ENCODE results near the gene RNU6-9. TPM values are rescaled to one million over a fixed set of nuclear protein-coding genes. Genes with fewer than 3 reads are reported as not detected.

The RNU6-9 gene
- total RNA-seq, 1 donor from 2014 or later: not detected

DNA sequence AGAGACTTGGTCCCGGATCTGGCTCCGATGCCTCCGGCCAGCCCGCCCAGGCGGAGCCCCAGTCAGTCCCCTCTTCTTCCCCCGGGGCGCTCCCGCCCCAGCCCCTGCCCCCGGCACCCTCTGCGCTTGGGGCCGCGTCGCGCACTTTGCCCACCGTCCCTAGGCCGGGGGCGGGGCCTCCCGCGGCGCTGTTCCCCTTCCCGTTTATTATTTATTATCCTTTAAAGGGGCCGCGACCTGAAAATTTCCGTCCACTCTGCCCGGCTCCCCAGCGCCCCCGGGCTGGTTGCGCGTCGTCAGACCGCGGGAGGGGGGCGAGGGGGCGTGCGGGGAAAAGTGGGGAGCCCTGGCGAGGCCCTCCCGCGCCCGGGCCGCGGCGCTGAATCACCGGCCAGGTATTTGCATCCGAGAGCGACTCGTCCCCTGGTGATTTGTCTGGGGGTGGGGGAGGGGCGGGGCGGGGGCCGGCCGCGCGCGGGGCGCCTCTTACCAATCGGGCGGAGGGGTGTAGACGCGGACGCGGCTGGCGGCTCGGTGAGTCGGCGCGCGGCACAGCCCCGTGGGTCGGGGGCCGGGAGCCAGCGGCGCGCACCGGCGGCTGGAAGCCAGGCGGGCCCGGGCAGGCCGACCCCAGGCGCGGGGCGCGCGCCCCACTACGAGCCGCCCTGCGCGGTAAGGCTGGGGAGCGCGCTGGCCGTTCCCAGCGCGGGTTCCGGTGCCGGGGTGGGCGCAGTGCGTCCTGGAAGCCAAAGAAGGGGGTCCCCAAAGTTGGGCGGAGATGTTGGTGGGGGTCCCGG lies 32.4 kb downstream of the RNU6-9 start, which contains the start of gene ARID3A:
Gene ARID3A, plus strand, starts transcription at position 510 of the 797 bp plus-strand sequence. CDS start 3,494 bp downstream, outside the sequence.
- H3K27ac Mint-ChIP-seq (ENCODE audit: unreplicated experiment): peak within 1 kb of the TSS; percentile 83
- DNase-seq: peak; percentile 86
- peaks cover 8% of the 10 kb centered on the region for H3K9me3 Mint-ChIP-seq (ENCODE audit: unreplicated experiment)
- H3K4me3 Mint-ChIP-seq (ENCODE audit: unreplicated experiment): peak within 1 kb of the TSS; percentile 88
- H3K36me3 Mint-ChIP-seq (ENCODE audit: unreplicated experiment): no peaks in the 10 kb centered on the region
- peaks cover 5% of the 10 kb centered on the region for H3K4me1 Mint-ChIP-seq (ENCODE audit: low read depth, unreplicated experiment)
- H3K27me3 Mint-ChIP-seq (ENCODE audit: unreplicated experiment): peaks cover 10% of the 10 kb centered on the region
- no peak for TF ChIP-seq CTCF (IDR thresholded peaks at IDR 0.05; ENCODE audit: partially characterized antibody, unreplicated experiment)

- Mint-ChIP-seq H3K27me3 (ENCODE audit: unreplicated experiment) (peaks cover 6% of the 10 kb centered on the region), H3K9me3 (ENCODE audit: unreplicated experiment) (peaks cover 8% of the 10 kb centered on the region), H3K36me3 (ENCODE audit: unreplicated experiment) (no peaks in the 10 kb centered on the region), H3K4me1 (ENCODE audit: low read depth, unreplicated experiment) (peaks cover 5% of the 10 kb centered on the region), H3K4me3 (ENCODE audit: unreplicated experiment) (peak overlapping the region; percentile 57), H3K27ac (ENCODE audit: unreplicated experiment) (no peak overlapping the region)
- no peak for DNase-seq
- no peak for TF ChIP-seq CTCF (IDR thresholded peaks at IDR 0.05; ENCODE audit: partially characterized antibody, unreplicated experiment)
Measured at GRCh38 chr19:926323-926588, 33.0 kb downstream of the RNU6-9 start.

DNA sequence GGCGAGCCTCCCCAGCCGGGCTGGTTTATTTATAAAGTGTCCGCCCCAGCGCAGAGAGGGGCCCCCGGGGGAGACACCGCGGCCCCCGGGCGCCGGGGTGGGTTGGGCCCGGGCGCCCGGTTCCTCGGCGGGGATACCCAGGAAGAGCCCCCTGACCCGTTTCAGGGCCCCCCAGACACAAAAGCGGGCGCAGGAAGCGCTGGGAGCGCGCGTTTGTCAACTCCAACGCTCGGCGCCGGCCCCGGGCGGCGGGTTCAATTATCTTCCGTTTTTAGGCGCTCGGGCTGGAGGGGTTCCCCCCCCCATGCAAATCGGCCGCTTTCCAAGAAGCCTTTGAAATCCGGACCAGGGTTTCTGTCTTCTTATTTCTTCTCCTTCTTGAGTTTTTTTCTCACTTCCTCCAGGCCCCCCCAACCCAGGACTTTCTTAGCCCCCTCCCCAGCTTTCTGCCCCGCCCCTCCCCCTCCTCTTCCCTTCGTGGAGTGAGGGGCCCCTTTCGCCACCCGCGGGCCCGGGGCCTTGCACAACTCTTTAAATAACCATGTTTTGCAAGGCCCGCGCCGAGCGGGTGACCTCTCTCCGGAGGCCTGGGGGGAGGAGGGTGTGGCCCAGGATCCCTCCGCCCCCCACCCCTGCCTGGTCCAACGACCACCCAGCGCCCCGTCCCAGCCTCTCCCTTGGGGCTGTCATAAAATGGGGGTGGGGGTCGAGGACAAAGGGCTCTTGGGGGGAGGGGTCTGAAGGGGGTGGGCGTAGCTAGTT lies 33.5 kb downstream of the RNU6-9 start:
- Mint-ChIP-seq H3K27me3 (ENCODE audit: unreplicated experiment) (peaks cover 2% of the 10 kb centered on the region), H3K36me3 (ENCODE audit: unreplicated experiment) (no peaks in the 10 kb centered on the region), H3K9me3 (ENCODE audit: unreplicated experiment) (peaks cover 8% of the 10 kb centered on the region), H3K4me3 (ENCODE audit: unreplicated experiment) (peak overlapping the region; percentile 88), H3K27ac (ENCODE audit: unreplicated experiment) (peak overlapping the region; percentile 83), H3K4me1 (ENCODE audit: low read depth, unreplicated experiment) (peaks cover 4% of the 10 kb centered on the region)
- TF ChIP-seq CTCF (IDR thresholded peaks at IDR 0.05; ENCODE audit: partially characterized antibody, unreplicated experiment): no peak
- DNase-seq: peak; percentile 76

DNA sequence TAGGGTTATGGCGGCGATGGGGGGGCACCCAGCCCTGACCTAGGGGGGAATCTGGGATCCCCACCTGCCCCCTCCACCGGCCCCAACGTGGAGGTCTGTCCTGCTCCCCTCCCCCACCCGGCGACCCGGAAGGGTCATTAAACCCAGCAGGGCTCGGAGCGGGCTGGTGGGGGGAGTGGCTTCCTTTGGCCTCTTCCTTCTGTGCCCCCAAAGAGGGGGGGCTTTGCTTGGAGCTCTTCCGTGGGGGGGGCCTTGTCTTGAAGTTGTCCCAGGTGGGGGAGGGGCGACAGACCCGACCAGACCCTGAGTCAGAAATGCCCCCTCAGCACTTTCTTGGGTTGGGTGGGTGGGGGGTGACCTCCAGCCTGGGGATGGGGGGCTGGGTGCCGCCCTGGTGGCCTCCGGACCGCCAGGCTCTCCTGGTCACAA lies 34.1 kb downstream of the RNU6-9 start:
- Mint-ChIP-seq H3K4me3 (ENCODE audit: unreplicated experiment) (peak overlapping the region; percentile 77), H3K4me1 (ENCODE audit: low read depth, unreplicated experiment) (peaks cover 5% of the 10 kb centered on the region), H3K27me3 (ENCODE audit: unreplicated experiment) (peaks cover 2% of the 10 kb centered on the region), H3K9me3 (ENCODE audit: unreplicated experiment) (peaks cover 5% of the 10 kb centered on the region), H3K27ac (ENCODE audit: unreplicated experiment) (no peak overlapping the region), H3K36me3 (ENCODE audit: unreplicated experiment) (no peaks in the 10 kb centered on the region)
- TF ChIP-seq CTCF (IDR thresholded peaks at IDR 0.05; ENCODE audit: partially characterized antibody, unreplicated experiment): no peak
- DNase-seq: peak; percentile 79
